GM18517 (cell line): ENCODE results near the gene SGPL1.

ENCODE experiments used
- ATAC-seq: cut with Tn5 transposase; IDR thresholded peaks from one replicate; pipeline ENCODE4 v1.9.1; 2021; ENCODE audit warnings: mild to moderate bottlenecking, moderate library complexity; ENCODE audit not compliant: unreplicated experiment

The SGPL1 gene

DNA sequence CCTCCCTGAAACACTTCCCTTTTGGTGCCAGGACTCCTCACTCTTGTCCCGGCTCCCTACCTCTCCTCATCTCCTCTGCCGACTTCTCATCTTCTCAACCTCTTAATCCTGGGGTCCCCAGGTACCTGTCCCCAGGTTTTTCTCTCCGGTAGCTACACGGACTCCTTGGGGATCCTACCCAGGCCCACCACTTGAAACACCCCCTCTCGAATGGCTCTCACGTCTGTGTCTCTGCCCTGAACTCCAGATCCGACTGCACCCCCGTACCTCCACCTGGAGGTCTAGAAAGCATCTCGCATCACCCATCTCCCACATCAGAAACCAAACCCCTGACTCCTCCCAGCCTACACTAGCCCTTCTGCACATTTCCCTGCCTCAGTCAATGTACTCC lies 35.4 kb upstream of the SGPL1 start:
- no peak for ATAC-seq

DNA sequence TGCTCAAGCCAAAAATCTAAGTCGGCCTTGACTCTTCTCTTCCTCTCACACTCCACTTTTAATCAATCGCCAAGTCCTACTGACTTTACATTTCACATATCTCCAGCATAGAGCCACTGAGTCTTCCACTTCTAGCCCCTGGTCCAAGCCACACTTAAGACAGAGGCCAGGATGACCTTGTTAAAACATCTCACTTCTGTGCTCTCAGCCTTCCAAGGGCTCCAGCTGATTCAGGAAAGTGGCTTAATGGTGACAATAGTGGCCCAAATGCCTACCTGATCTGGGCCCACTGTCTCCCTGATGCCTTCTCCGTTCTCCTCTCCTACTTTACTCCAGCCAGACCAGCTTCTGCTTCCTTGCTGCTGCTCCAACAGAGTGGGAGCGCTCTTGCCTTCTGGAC lies 35.0 kb upstream of the SGPL1 start:
- no peak for ATAC-seq

DNA sequence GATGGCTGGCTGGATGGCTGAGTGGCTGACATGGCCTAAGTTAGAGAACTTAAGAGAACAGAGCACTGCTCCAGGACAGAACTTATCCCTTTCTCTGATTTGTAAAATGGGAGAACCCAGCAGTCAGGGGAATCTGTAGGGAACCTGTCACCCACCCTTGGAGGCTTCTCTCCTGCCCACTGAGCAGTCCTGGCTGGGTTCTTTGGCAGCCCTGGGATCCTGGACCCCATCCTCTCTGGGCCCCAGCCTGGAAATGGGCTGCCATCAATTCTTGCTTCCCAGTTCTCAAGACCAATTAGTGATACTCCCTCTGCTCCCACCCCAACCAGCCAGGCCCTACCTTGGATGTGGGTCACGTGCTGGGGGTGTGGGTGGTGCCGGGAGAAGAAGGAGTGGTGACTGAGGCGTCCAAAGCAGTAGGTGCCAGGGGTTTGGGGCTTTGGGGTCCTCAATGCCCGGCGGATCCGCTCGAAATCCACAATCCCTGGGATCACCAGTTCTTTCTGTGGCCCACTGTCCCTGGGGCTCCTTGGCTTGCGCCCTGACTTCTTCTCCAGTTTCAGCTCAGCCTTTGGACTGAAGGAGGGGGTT lies 34.2 kb upstream of the SGPL1 start:
- ATAC-seq = no peak

DNA sequence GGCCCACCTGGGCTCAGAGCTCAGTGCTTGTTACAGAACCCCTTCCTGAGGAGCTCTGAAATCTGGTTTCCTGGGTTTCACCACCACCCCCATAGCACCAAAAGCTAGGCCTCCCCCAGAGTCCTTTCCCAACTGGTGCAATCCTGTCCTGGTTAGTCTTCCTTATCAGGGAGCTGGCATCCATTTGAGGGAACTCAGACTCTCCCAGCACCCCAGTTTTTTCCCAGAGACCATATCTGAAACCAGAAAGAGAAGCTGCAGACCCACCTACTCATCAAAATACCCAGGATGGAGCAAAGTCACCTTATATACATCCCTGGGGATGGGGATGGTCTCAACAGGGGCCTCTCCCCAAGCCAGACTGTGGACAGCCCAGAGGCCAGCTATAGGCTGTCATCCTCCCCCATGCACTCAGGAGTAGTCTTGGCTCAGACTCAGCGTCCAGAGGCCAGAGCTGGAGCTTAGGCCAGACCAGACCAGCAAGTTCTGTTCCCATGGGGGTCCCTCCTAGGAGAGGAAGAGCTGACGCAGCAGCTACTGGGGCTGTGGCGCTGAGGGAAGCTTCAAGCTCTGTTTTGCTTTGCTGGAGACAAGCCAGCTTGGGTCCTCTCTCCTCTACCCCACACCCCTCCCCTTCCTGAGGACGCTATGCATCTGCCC lies 33.5 kb upstream of the SGPL1 start:
- ATAC-seq = no peak

DNA sequence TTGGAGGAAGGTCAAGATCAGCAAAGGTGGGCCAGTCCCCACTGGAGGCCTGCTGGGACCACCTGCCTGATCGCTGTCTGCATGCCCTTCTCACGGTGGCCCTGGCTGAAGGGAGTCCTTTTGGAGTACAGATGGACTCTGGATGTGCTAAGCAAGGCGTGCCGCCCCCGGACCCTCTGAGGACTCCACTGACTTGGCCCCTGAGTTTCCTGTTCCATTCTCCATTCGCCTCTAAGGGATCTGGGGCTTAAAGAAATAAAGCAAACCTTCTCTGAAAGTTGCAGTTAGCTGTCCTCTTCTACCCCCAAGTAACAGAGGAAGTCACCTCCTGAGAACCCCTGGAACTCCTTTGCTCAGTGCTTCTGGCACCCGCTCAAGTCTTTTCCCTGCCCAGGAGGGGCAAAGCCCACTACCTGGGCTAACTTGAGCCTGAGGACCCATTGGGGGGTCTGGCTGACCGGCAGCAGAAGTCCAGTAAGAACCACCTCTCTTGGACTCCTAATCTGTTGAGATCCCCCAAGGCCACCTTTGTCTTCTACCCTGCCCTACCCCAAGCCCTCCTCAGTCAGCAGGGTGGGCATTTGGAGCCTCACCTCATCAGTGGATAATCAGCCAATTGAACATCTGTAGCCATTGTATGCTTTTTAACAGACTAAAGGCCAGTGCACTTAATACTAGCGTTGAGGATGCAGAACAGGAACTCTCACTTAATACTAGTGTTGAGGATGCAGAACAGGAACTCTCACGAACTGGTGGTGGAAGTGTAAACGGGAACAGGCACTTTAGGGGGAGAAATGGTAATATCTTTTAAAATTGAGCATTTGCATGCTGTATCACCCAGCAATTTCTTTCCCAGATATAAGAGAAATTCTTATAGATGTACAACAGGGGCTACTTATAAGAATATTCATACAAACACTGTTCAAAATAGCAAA lies 32.7 kb upstream of the SGPL1 start:
- no peak for ATAC-seq

DNA sequence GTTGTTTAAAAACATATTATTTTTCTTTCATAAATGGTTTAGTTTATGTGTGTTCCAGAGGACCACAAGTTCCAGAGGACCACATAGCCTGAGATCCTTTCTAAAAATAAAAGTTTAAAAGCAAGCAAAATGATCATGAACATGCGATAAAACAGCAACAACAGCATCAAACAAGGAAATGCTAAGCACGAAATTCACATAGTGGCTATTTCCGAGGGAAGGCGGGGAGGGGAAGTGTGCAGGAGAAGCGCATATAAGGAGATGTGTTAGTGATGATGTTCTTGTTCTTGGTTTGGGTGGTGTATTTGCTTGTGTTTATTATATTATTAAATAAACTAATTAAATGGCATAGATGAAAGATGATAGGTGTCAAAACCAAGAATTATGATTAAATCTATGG lies 31.7 kb upstream of the SGPL1 start:
- no peak for ATAC-seq

DNA sequence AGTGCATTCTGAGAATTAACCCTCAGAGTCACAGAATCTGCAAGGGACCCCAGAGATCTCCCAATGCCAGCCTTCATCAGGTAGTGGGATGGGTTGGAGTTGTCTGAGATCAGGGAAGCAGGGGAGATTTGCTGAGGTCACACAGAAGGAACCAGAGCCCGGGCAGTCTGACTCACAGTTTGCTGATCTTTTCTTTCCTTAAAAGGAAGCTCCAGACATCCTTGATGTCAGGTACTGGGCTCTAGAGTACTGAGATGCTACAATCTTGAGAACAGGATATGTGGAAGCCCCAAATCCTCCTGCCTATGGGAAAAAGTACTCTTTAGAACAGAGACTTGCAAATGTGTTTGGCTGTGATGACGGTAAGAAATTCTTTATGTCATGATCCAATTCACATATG lies 31.3 kb upstream of the SGPL1 start:
- ATAC-seq = no peak

DNA sequence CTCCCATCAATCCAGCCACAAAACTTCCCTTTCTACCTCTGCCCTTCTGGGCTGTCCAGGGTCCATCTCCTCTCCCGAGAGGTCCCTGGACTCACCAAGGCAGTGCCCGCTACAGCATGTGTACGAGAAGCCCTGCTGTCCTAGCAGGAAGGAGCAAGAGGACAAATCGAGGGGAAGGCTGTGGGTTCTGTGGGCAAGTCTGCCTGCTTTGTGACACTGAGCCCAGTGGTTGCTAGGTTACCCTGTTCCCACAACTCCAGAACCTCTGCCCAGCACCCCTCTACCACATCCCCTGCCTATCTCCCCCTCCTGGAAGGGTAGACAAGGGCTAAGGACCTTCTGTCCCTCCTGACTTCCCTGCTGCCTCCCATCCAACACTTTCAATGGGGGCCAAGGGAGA lies 30.6 kb upstream of the SGPL1 start, which contains the start of gene TBATA:
Gene TBATA, minus strand, starts transcription at position 188 of the 400 bp plus-strand sequence. CDS start 1,998 bp downstream, outside the sequence.
- ATAC-seq = no peak

DNA sequence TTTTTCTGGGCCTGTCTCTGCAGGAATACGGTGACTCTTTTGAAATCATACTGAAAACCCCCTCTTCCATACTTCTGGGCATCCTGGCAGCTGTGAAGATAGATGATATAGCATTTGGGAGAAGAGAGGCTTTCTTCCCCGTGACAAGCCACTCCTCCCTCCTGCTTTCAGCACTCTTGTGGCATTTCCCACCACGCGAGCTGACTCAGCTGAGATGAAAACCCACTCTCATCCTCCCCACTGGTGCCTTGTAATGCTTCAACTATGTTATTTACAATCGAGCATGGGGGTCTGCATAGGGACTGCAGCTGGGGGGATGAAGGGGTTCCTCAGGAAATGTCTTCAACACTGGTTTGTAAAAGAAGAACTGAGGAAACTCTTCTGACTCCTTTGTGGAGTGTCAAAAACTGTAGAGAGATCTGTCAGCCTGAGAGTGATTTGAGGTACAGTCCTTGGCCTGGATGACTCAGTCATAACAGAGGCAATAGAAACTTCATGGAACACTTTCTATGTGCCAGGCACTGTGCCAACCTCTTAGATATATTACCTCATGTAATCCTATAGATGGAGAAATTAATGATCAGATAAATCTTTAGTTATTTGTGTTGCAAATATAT lies 28.8 kb upstream of the SGPL1 start:
- no peak for ATAC-seq

DNA sequence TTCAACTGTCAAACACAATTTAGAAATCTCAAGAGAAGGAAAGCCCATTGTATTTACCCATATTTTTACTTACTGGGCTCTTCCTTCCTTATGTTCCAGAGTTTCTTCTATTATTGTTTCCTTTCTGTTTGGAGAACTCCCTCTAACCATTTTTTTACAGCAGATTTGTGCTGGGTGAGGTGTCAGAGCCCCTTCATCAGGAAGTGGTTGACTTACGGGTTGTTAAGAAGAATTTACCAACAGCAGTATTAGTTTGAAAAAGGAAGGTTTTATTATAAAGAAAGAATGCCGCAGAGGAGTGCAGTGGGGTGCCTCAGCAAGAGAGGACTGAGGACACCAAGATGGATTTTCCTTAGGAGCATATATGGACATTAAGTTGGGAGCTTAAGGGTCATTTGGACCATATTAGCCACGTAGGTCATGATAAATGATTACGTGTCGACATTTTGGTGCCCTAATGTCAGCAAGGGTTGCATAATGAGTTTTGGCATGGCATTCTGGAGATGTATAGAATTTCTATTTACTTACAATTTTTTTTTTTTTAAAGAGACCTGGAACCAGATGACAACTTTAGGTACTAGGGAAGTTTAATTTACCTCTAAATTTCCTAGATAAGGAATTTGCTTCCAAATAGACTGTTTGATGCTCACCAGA lies 24.2 kb upstream of the SGPL1 start:
- no peak for ATAC-seq

DNA sequence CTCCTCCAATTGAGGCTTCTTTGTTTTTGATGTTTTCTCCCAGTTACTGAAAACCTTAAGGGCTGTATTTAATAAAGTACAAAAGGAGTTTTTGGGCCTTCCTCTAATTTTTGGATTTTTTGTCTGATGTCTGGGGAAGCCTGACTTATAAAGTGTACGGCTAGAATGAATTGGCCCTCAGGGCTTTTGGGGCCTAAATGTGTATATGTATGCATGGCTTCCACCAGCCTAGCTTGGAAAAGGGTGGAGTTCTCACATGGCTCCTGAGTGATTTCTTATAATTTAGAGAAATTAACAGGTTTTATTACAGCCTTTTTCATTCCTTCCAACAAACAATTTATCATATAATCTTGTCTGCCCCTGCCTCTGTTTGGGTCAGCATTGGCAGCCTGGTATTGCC lies 20.1 kb upstream of the SGPL1 start:
- no peak for ATAC-seq

DNA sequence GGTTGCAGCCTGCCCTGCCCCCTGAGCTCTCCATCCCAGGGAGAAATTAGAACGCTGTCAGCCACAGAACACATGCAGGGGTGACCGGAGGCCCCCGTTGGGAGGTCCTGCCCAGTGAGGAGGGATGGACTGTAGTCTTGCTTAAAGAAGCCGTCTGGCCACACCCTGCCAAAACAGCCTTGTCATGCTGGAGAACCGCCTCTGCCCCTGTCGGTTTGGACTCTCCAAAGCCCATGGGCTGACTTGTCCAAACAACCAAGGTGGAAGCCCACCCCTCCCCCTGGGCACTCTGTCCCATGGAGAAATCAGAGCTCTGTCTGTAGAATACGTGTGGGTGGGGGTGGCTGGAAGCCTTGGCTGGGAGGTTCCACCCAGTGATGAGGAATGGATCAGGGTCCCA lies 17.9 kb upstream of the SGPL1 start:
- ATAC-seq = no peak

DNA sequence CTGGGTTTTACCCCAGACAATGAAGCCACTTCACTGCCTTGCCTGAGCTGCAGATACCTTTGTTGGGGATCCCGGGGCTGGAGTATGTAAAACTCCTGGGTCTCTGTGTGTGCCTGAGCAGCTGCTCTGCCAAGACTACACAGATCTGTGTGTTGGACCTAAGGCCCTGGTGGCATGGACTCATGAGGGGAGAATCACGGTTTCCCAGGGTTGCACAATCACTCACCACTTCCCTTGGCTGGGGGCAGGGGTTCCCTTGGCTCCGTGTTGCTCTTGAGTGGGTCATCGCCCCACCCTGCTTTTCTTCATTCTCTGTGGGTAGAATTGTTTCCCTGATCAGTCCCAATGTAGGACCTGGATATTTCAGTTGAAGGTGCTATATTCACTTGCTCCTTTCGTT lies 16.6 kb upstream of the SGPL1 start:
- ATAC-seq = no peak

DNA sequence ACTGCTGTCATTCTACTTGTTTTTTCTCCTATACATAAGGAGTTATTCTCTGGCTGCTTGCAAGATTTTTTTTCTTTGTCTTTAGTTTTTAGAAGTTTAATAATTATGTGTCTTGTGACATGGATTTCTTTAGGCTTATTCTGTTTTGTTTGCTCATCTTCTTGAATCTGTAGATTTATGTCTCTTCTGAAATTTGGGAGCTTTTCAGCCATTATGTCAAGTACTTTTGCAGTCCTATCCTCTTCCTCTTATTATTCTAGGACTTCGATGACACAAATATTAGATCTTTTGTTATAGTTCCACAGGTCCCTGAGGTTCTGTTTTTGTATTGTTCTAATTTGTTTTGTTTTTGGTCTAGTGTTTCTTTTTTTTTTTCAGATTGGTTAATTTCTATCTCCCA lies 13.9 kb upstream of the SGPL1 start:
- ATAC-seq = no peak

DNA sequence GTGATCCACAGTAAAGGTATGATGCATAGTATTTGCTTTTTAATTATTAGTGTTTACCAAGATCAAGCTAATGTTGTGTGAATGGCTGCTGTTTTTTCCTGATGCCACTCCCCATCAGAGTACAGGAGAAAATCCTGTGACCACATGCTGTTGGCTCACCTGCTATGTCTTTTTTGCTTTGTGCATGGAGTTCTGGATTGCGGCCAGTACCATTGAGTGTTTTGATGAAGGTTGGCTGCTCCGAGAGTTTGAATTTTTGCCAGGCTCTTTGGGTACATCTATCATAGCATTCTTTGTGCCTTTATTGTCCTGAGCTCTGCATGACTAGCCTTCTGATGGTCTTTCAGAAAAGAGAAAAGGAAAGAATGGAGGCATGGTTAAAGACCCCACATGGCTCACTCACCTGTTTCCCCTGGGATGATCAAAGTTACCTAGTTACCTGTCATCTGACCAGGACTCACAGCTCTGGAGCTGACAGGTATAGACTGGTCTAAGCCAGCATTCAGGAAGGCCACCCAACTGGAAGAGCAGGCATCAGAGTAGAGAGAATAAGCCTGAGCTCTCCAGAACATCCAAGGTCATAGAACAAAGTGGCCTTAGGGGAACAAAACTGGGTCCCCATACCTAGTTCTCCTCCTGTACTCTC lies 11.8 kb upstream of the SGPL1 start:
- ATAC-seq = no peak

DNA sequence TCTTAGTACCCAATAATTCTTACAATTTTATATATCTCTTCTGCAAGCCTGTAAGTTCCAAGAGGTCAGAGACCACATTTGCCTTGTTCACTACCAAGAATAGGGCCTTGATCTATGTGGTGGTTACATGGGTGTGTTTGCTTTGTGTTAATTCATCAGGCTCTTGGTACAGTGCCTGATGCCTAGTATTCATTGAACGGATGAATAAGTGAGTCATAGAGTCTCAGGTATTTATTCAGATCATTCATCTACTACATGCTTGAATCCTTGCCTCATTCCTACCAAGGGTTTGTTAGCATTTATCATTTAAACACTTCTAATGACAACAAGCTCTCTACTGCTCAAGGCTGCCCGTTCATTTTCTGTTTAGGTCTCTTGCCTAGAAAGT lies 11.3 kb upstream of the SGPL1 start:
- no peak for ATAC-seq

DNA sequence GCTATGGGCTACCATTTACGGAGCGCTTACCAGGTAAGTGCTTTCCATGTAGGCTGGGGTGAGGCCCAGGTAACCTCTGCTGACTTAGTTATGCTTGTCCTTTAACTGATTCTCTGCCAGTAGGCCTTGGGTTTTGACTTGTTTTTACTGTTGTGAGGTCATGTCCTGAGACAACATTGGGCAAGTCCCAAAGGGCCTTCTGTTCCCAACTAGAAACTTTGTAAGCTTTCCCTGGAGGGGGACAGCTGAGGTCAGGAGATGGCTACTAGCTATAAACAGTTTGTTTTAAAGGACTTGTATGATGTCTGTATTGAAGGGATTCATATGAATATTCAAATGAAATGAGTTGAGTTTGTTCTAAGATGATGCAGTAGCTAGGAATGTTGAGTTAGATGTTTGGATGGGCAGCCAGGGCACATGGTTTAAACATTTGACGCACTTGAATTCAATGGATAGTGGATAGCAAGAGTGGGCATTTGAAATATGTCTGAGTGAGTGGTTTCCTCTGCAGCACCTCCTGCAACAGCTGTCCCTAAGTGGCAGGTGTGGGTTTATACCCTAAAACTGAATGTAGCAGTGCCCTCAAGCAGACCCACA lies 10.0 kb upstream of the SGPL1 start:
- no peak for ATAC-seq

DNA sequence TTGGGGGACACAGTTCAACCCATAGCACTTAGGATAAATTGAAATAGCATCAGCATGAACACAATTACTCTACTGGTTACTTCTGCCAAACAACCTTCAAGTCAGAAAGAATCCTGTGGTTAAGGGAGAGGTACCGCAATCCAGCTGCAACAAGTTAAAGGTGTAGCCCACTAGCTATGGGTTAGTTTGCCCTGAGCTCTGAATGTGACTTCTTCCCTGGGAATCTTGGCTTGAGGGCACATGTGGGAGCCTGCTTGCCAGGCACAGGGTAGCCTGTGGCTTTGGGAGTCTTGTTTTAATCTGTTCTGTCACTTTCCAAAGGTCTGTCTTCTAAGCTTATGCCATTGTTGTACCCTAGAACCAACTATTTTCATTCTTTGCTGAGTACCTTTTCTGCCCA lies 8.9 kb upstream of the SGPL1 start:
- ATAC-seq = no peak

DNA sequence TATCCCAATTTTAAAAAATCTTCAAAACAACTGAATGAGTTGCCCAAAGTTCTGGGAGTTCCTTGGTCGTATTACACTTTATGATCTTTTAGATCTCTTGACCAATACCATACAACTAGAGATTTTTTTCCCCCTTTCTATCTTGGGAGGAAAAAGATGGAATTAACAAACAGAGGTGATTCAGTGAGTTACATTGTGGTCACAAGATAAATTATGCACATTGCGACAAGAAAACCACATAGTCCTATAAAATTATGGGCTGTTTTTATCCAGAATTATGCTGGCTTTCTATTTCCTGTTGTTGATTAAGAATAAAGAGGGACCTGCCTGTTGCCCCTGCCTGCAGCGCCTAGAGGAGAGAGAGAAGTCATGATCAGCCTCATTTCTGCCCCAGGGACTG lies 8.2 kb upstream of the SGPL1 start:
- no peak for ATAC-seq

DNA sequence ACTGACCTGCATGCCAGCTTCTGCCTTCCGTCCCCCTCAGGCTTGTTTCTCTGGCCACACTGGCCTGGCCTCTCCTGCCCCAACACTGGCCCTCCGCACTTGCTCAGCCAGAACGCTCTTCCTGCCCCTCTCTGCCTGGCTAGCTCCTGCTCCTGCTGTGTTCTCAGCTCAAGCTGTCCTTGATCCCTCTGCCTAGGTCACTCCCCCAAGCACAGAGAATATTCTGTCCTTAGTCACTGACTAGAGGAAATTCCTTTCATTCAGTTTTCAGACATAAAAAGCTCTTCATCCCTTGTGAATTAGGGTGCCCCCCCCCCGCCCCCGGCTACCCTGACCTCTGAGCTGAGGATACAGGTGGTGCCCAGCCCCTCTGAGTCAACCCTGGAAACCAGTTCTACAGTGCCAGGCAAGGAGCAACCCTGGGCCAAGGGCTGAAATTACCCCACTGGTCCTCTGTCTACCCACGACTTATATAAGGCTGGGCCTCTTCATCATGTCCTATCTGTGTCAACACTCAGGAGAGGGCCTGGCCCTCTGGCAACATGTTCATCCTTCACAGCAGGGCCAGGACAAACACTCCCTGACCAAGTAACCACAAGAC lies 6.6 kb upstream of the SGPL1 start:
- no peak for ATAC-seq
